IMR-90 (cell line): Measurements from ENCODE around the gene GOLGA3. TPM values are rescaled to one million over a fixed set of nuclear protein-coding genes. Genes with fewer than 3 reads are reported as not detected.

Experiments used
- ATAC-seq: fragments of 200-7000 bp; cut with Tn5 transposase; 2 replicates; pipeline ENCODE4 v1.9.1; 2020; ENCODE audit warnings: low read depth, mild to moderate bottlenecking, moderate library complexity
- BruUV-seq: library from RNA; stranded (reverse); fragments of 400-500 nt; replicated peaks from 2 replicates; lab custom pipeline; 2021; lab: Mats Ljungman, UMichigan
- CTCF ChIA-PET: fragments of 300-600 bp; formaldehyde crosslinking; extraction: SDS; loops from one replicate; lab custom pipeline; 2021; ENCODE audit warnings: antibody characterized with exemption; lab: Yijun Ruan, JAX
- POLR2A ChIA-PET: fragments of 300-600 bp; sonication (Branson Sonifier 250); formaldehyde crosslinking; loops from one replicate; lab custom pipeline; 2022; ENCODE audit warnings: antibody characterized with exemption; ENCODE audit not compliant: unreplicated experiment; lab: Charles Lee
- DNase-seq: peaks from one replicate; pipeline ENCODE4 v3.0.0; 2013
- H2AFZ ChIP-seq: replicated peaks from 2 replicates; pipeline ENCODE3; 2013; ENCODE audit warnings: low read length, mild to moderate bottlenecking; ENCODE audit not compliant: poor library complexity
- H2AK5ac ChIP-seq: 2 replicates; pipeline ENCODE4 v1.6.1; 2013; ENCODE audit warnings: low read depth, low read length, inconsistent platforms
- H2AK9ac ChIP-seq: replicated peaks from 2 replicates; pipeline ENCODE3; 2013; ENCODE audit warnings: mild to moderate bottlenecking, low read depth, low read length, moderate library complexity; ENCODE audit not compliant: poor library complexity
- H2BK120ac ChIP-seq: 2 replicates; pipeline ENCODE4 v1.6.1; 2013; ENCODE audit warnings: low read depth, low read length, inconsistent platforms
- H2BK15ac ChIP-seq: 3 replicates; pipeline ENCODE4 v1.6.1; 2013; ENCODE audit warnings: low read depth, low read length, inconsistent platforms
- H2BK20ac ChIP-seq: 2 replicates; pipeline ENCODE4 v1.6.1; 2013; ENCODE audit warnings: low read depth, mild to moderate bottlenecking, inconsistent platforms, low read length, moderate library complexity
- H2BK5ac ChIP-seq: 2 replicates; pipeline ENCODE4 v1.6.1; 2013; ENCODE audit warnings: mild to moderate bottlenecking, low read depth, low read length, inconsistent platforms; ENCODE audit not compliant: poor library complexity, severe bottlenecking
- H3K14ac ChIP-seq: replicated peaks from 2 replicates; pipeline ENCODE4 v1.6.1; 2013; ENCODE audit warnings: low read depth, low read length, inconsistent platforms
- H3K18ac ChIP-seq: 2 replicates; pipeline ENCODE4 v1.6.1; 2013; ENCODE audit warnings: low read depth, low read length, control low read depth
- H3K23ac ChIP-seq: 2 replicates; pipeline ENCODE4 v1.6.1; 2013; ENCODE audit warnings: low read depth, low read length, inconsistent platforms
- H3K27ac ChIP-seq: 2 replicates; pipeline ENCODE4 v1.5.1; 2013; ENCODE audit warnings: mild to moderate bottlenecking, control low read depth, low read length; ENCODE audit not compliant: insufficient read depth
- H3K27me3 ChIP-seq: 2 replicates; pipeline ENCODE4 v1.6.1; 2013; ENCODE audit warnings: low read length; ENCODE audit not compliant: control insufficient read depth, insufficient read depth
- H3K36me3 ChIP-seq: 2 replicates; pipeline ENCODE4 v1.6.1; 2013; ENCODE audit warnings: low read length, mixed read lengths; ENCODE audit not compliant: control insufficient read depth, insufficient read depth
- H3K4ac ChIP-seq: 2 replicates; pipeline ENCODE4 v1.6.1; 2013; ENCODE audit warnings: low read depth, low read length, inconsistent platforms
- H3K4me1 ChIP-seq: 2 replicates; pipeline ENCODE4 v1.6.1; 2013; ENCODE audit warnings: low read length, mixed read lengths; ENCODE audit not compliant: control insufficient read depth, insufficient read depth
- H3K4me2 ChIP-seq: 2 replicates; pipeline ENCODE4 v1.6.1; 2013; ENCODE audit warnings: low read depth, mild to moderate bottlenecking, control low read depth, low read length, moderate library complexity
- H3K4me3 ChIP-seq: 2 replicates; pipeline ENCODE4 v1.5.1; 2013; ENCODE audit warnings: low read depth, mild to moderate bottlenecking, control low read depth, low read length, moderate library complexity; ENCODE audit not compliant: insufficient read depth
- H3K56ac ChIP-seq: 2 replicates; pipeline ENCODE4 v1.6.1; 2013; ENCODE audit warnings: low read length, inconsistent platforms; ENCODE audit not compliant: insufficient read depth; ENCODE audit errors: extremely low read depth
- H3K79me1 ChIP-seq, 2 experiments: 2 replicates each; pipeline ENCODE4 v1.6.1; 2013; ENCODE audit warnings: low read length in 2 of 2, inconsistent platforms in 1 of 2, low read depth in 1 of 2
- H3K9ac ChIP-seq: 2 replicates; pipeline ENCODE4 v1.6.1; 2013; ENCODE audit warnings: low read depth, low read length, control low read depth
- H3K9me1 ChIP-seq: 2 replicates; pipeline ENCODE4 v1.6.1; 2013; ENCODE audit warnings: low read length, inconsistent platforms; ENCODE audit not compliant: insufficient read depth
- H3K9me3 ChIP-seq: 2 replicates; pipeline ENCODE4 v1.6.1; 2013; ENCODE audit warnings: low read length; ENCODE audit not compliant: control insufficient read depth, insufficient read depth
- H4K20me1 ChIP-seq: 2 replicates; pipeline ENCODE4 v1.6.1; 2013; ENCODE audit warnings: low read length, inconsistent platforms; ENCODE audit not compliant: insufficient read depth
- H4K5ac ChIP-seq: 2 replicates; pipeline ENCODE4 v1.6.1; 2013; ENCODE audit warnings: mild to moderate bottlenecking, low read depth, low read length, control low read depth
- H4K8ac ChIP-seq, 2 experiments: 2 replicates each; pipeline ENCODE4 v1.6.1; 2013; ENCODE audit warnings: low read depth in 2 of 2, low read length in 2 of 2, control low read depth in 1 of 2, inconsistent platforms in 1 of 2
- H4K91ac ChIP-seq: 2 replicates; pipeline ENCODE4 v1.6.1; 2013; ENCODE audit warnings: low read depth, low read length, inconsistent platforms; ENCODE audit not compliant: insufficient read depth
- BHLHE40 ChIP-seq: fragments of 150-350 bp; IDR thresholded peaks from 2 replicates; pipeline ENCODE4 v1.6.1; 2016; ENCODE audit warnings: mild to moderate bottlenecking, low read depth, low read length
- CEBPB ChIP-seq: IDR thresholded peaks from 2 replicates; pipeline ENCODE4 v1.6.1; 2012; ENCODE audit warnings: low read depth, low read length, improper control_type of control experiment
- CHD1 ChIP-seq: IDR thresholded peaks from 2 replicates; pipeline ENCODE4 v1.6.1; 2012; ENCODE audit warnings: low read depth, low read length, improper control_type of control experiment
- ELK1 ChIP-seq: fragments of 150-350 bp; IDR thresholded peaks from 2 replicates; pipeline ENCODE4 v1.6.1; 2016; ENCODE audit warnings: low read depth, mild to moderate bottlenecking, low read length, moderate library complexity, borderline replicate concordance
- MAZ ChIP-seq: IDR thresholded peaks from 2 replicates; pipeline ENCODE4 v1.6.1; 2012; ENCODE audit warnings: low read depth, mild to moderate bottlenecking, low read length, improper control_type of control experiment, moderate library complexity, borderline replicate concordance
- RAD21 ChIP-seq: IDR thresholded peaks from 2 replicates; pipeline ENCODE4 v1.6.1; 2012; ENCODE audit warnings: low read length, improper control_type of control experiment
- RCOR1 ChIP-seq: IDR thresholded peaks from 2 replicates; pipeline ENCODE4 v1.6.1; 2012; ENCODE audit warnings: mild to moderate bottlenecking, low read length, improper control_type of control experiment; ENCODE audit not compliant: insufficient replicate concordance
- RFX5 ChIP-seq: IDR thresholded peaks from 2 replicates; pipeline ENCODE4 v1.8.0; 2012; ENCODE audit warnings: low read depth, mild to moderate bottlenecking, low read length, moderate library complexity
- SMC3 ChIP-seq: fragments of 150-350 bp; IDR thresholded peaks from 2 replicates; pipeline ENCODE4 v1.6.1; 2016; ENCODE audit warnings: low read depth, mild to moderate bottlenecking, antibody characterized with exemption, low read length, moderate library complexity
- WGBS, 2 experiments: methylation state at CpG; one replicate each; pipeline versions ENCODE4 v1.1.5 to v1.1.7; 2013; ENCODE audit warnings: missing lambda C conversion rate in 2 of 2; ENCODE audit not compliant: insufficient read length in 1 of 2; ENCODE audit errors: extremely low coverage in 2 of 2; 5-methylcytosine and 5-hydroxymethylcytosine counted together
- dilution Hi-C: fragments of 300-500 bp; cut with HindIII; formaldehyde crosslinking; loops from one replicate; pipeline ENCODE4 v1.14.3; 2018; ENCODE audit warnings: low sequenced_read_pairs; ENCODE audit not compliant: unreplicated experiment
- in situ Hi-C: fragments of 300-500 bp; cut with MboI; formaldehyde crosslinking; loops from 3 replicates; pipeline ENCODE4 v1.14.3; 2019; ENCODE audit warnings: low sequenced_read_pairs, inconsistent platforms, mixed read lengths
- intact Hi-C: fragments of 100-400 bp; cut with micrococcal nuclease; formaldehyde crosslinking; loops from 2 replicates; pipeline ENCODE4 v1.10.0; 2022
- polyA plus RNA-seq, 3 experiments: library from polyadenylated mRNA; depleted of rRNA; stranded (reverse); fragments of >200 nt; gene quantifications; 2 replicates each; pipeline ENCODE4 v1.2.3, GENCODE V29; 2012; ENCODE audit warnings: low replicate concordance in 1 of 3
- total RNA-seq: library from RNA; depleted of rRNA; stranded (reverse); fragments of >200 nt; gene quantifications from 2 replicates; pipeline ENCODE4 v1.2.3, GENCODE V29; 2012
- TF ChIP-seq, protein P1 (sequence below): fragments of 150-350 bp; IDR thresholded peaks from 2 replicates; pipeline ENCODE4 v1.6.1; 2017; ENCODE audit warnings: mild to moderate bottlenecking, antibody characterized with exemption, low read length, low read depth
- TF ChIP-seq, protein P2 (sequence below): conservative IDR thresholded peaks from 2 replicates; pipeline ENCODE4 v1.5.1; 2012; ENCODE audit warnings: mild to moderate bottlenecking, low read depth, low read length, improper control_type of control experiment

GOLGA3 gene
- total and polyA plus RNA-seq, 2 of the 4 experiments (the other 2 are of a cell fraction): 39.6 to 99.8 TPM

- no peak overlapping the region for H3K27ac ChIP-seq
- dilution Hi-C loops (no loop called here), in situ Hi-C loops (no loop called here)
These were observed 10.1 kb downstream of the GOLGA3 start for GRCh38 chr12:132818562-132818961.

More at GRCh38 chr12:132818562-132818961, 10.1 kb downstream of the GOLGA3 start:
- H3K23ac ChIP-seq: no peak overlapping the region
- POLR2A ChIA-PET: no interaction called here
- H4K91ac ChIP-seq: no peak overlapping the region
- DNase-seq (no peak), ATAC-seq (no peak)
- H4K5ac ChIP-seq: no peak overlapping the region
- H4K20me1 ChIP-seq: peaks cover 84% of the 10 kb centered on the region
- H2AFZ ChIP-seq: no peak overlapping the region
- intact Hi-C loops: no loop called here
- H2BK15ac ChIP-seq: no peak overlapping the region
- H3K4me3 ChIP-seq: no peak overlapping the region
- no peak overlapping the region for H2AK5ac ChIP-seq
- H2BK5ac ChIP-seq: no peak overlapping the region
- H3K9ac ChIP-seq: no peak overlapping the region
- H3K18ac ChIP-seq: no peak overlapping the region
- H3K4me1 ChIP-seq: no peaks in the 10 kb centered on the region
- WGBS, 2 experiments: 96 to 100% methylated on average over 1 to 7 of the region's 8 CpGs
- no peak overlapping the region for H3K4me2 ChIP-seq
- peaks cover 17 to 74% of the 10 kb centered on the region in 2 experiments for H3K79me1 ChIP-seq
- no peak overlapping the region for H2BK120ac ChIP-seq
- H3K14ac ChIP-seq: no peak overlapping the region
- no peaks in the 10 kb centered on the region for H3K27me3 ChIP-seq
- CTCF ChIA-PET: no interaction called here
- peaks cover 67% of the 10 kb centered on the region for H3K36me3 ChIP-seq
- H3K9me3 ChIP-seq: no peaks in the 10 kb centered on the region
- TF ChIP-seq RCOR1 (no peak), CEBPB (no peak), ELK1 (no peak), CHD1 (no peak), RAD21 (no peak), MAZ (no peak), RFX5 (no peak), BHLHE40 (no peak), SMC3 (no peak)
- TF ChIP-seq, protein P1, sequence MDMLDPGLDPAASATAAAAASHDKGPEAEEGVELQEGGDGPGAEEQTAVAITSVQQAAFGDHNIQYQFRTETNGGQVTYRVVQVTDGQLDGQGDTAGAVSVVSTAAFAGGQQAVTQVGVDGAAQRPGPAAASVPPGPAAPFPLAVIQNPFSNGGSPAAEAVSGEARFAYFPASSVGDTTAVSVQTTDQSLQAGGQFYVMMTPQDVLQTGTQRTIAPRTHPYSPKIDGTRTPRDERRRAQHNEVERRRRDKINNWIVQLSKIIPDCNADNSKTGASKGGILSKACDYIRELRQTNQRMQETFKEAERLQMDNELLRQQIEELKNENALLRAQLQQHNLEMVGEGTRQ: no peak
- TF ChIP-seq, protein P2, sequence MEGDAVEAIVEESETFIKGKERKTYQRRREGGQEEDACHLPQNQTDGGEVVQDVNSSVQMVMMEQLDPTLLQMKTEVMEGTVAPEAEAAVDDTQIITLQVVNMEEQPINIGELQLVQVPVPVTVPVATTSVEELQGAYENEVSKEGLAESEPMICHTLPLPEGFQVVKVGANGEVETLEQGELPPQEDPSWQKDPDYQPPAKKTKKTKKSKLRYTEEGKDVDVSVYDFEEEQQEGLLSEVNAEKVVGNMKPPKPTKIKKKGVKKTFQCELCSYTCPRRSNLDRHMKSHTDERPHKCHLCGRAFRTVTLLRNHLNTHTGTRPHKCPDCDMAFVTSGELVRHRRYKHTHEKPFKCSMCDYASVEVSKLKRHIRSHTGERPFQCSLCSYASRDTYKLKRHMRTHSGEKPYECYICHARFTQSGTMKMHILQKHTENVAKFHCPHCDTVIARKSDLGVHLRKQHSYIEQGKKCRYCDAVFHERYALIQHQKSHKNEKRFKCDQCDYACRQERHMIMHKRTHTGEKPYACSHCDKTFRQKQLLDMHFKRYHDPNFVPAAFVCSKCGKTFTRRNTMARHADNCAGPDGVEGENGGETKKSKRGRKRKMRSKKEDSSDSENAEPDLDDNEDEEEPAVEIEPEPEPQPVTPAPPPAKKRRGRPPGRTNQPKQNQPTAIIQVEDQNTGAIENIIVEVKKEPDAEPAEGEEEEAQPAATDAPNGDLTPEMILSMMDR: no peak
- no TSS peak for BruUV-seq
- H4K8ac ChIP-seq: no peak overlapping the region
- H3K9me1 ChIP-seq: peaks cover 16% of the 10 kb centered on the region
- H2BK20ac ChIP-seq: no peak overlapping the region
- H3K56ac ChIP-seq: no peak overlapping the region
- no peak overlapping the region for H2AK9ac ChIP-seq
- no peak overlapping the region for H3K4ac ChIP-seq
